NCI-H345 treated with DMSO at 0.1 percent for 48 hours (cell line): ENCODE data around the gene HOXA13.

ENCODE experiments used
- DNase-seq: peaks from one replicate; lab custom pipeline; 2025; ENCODE audit not compliant: unreplicated experiment; lab: John Stamatoyannopoulos, UW

The HOXA13 gene

DNA sequence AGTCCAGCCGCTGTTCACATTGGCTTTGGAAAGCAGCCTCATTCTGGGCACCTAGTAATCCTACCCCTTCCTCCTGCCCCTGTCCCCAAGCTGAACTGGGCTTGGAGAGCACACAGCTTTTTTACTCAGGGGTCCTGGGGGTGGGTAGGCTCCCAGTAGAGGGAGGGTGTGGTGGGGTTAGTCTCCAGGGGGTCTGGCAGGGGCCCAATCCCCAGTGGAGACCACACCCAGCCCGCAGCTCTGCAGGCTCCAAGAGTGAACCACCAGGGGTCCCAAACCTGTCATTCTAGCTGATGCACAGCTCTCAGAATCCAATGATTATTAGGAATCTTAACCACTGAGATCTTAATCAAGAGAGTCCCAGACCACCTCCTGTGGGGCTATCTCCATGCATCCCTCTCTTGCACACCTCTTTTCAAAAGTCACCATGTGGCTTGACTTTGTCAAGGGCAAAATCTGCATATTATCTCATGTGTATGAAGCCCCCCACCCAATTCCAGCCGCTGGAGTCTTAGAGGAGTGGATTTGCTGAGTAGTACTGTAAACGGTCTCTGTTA, 17.5 kb downstream of the HOXA13 start:
- no peak for DNase-seq

- no peak for DNase-seq
These were observed 18.1 kb downstream of the HOXA13 start for GRCh38 chr7:27181795-27182275.

GRCh38 chr7:27180431-27181420, 19.2 kb downstream of the HOXA13 start:
- no peak for DNase-seq

- no peak for DNase-seq
These were observed 20.1 kb downstream of the HOXA13 start for GRCh38 chr7:27179503-27180430.

GRCh38 chr7:27179030-27179429, 20.9 kb downstream of the HOXA13 start:
- no peak for DNase-seq

DNA sequence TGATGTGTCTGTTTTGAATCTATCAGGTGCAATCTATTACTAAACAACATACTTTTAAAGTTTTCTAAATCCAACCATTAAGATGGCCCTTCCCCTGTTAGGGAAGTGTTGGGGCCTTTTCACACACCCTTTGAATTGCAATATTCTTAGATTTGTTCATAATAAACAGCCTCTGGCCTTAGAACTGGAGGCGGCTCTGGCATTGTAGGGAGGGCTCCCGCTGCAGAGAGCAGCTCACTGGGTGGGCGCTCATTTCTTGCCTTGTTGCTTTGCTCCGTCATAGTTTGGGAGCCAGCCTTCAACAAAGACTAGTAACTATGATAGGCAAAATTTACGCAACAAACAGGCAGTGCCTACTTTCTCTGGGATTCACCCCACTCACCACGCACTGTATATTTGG, 21.5 kb downstream of the HOXA13 start:
- no peak for DNase-seq

DNA sequence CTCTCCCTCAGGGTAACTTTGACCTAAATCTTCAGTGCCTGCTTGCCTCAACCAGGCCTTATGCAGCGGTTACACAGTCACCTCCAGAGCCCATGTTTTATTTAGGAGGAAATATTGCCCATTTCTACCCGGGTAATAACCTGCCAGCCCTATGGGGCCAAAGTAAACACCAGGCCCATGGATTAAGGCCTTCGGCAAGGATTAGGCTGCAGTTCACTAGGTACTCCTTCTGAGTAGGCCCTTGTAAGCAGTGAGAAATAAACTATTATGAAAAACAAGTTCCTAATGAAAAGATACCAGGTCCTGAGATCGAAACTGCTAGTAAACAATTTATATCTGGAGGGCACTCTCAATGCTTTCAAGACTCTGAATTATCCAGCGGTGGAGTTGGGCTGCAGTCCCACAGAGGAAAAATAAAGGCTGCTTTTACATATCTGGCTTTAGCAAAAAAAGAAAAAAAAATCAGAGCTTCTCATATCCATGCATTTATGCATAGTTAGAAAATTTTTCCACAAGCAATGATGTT, 22.0 kb downstream of the HOXA13 start:
- DNase-seq = no peak

- DNase-seq = no peak
These were observed 22.7 kb downstream of the HOXA13 start for GRCh38 chr7:27176962-27177794.

GRCh38 chr7:27176524-27176845, 23.4 kb downstream of the HOXA13 start:
- no peak for DNase-seq

DNA sequence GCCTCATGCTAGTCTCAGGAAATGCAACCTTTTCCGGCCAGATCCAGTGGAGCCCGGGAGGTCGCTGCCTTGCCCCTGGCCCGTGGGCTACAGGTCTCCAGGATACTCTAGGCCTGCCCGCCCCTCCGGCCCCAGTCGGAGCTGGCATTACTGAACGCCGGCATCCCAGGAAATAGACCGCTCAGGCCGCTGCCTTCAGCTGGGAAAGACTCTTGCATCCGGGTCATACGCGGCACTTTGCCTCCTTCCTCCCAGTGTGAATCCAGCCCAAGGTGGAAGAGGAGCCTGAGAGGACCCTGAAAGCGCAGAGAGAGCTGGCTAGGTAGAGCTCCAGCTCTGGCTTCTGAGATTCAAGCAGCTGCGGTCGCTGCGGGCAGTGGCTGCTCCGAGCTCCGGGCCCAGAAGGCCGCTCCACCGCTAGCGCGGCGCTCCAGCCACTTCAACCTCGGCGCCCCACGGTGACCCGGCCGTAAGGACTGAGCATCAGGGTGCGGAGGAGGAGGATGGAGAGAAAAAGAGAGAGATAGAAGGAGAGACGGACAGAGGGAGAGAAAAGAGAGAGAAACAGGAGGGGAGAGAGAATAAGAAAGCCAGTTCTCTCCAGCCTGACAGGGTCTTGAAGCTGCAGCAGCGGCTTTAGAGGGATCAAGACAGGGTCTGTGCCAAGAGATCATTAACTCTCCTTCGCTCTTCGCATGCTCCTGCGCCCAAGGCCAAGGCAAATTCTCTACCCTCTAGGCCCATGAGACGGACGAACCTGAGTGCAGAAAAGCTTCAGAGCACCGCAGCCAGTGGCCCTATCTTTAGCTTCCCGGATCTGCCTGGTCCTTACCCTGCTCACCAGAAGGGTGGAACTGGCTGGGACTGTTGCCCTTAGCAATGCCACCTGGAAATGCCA, 24.0 kb downstream of the HOXA13 start:
- DNase-seq = no peak

- no peak for DNase-seq
These were observed 24.8 kb downstream of the HOXA13 start for GRCh38 chr7:27174874-27175625.

DNA sequence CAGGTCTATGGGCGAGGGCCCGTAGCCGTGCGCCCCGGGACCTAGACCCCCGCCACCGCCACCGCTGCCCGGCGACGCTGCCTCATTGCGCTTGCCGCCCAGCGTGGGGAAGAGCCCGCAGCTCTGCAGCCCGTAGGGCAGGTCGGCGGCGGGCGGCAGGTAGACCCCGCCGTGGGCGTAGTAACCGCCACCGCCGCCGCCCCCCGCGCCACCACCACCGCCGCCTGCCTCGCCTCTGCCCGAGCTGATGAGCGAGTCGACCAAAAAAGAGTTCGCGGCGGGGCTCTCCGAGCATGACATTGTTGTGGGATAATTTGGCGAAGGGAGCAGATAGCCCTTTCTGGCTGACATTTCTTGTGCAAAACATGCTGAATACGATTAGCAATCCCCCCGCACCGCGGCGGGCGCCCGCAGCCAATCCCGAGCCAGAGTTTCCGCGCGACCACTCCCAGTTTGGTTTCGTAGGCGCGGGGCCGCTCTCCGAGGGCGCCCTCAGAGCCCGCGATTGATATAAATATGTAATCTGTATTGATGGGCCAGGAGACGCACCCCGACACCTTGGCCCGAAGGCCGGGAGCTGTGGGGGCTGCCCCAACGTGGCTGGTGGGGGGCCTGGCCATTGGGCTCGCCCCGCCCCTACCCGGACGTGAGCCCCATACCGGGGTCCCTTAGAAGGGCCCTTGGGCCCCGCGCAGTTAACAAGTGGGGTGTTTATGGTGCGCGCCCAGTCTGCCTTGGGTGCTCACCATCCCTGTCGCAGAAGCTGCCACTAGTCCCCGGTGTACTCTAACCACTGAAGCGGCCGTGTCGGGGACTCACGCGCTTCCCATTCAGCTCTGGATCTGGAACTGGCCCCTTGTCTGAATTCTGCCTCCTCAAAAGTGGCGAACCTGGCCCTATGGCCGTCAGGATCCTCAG, 25.7 kb downstream of the HOXA13 start, which contains the start of gene HOXA10:
Gene HOXA10, minus strand, starts transcription at position 365 of the 918 bp plus-strand sequence. Its CDS starts 14 bp downstream, at position 351.
- DNase-seq = peak; percentile 22

DNA sequence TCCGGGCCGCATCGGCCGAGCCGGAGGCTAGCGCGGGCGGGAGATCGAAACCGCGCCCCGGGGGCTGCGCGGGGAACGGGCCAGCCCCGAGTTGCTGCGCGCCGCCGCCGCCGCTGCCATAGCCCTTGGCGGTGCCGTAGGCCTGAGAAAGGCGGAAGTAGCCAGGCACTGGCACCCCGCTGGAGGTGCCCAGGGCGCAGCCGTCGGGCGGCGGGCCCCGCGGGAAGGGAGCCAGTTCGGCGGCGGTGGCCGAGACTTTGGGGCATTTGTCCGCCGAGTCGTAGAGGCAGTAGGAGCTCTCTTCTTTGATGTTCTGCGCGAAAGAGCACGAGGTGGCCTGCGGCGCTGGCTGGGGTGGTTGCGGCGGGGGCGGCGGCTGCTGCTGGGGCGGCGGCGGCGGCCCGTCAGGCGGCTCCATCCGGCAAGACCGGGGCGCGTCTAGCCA, 26.4 kb downstream of the HOXA13 start:
- no peak for DNase-seq

- DNase-seq = no peak
These were observed 26.9 kb downstream of the HOXA13 start for GRCh38 chr7:27172823-27173510.

DNA sequence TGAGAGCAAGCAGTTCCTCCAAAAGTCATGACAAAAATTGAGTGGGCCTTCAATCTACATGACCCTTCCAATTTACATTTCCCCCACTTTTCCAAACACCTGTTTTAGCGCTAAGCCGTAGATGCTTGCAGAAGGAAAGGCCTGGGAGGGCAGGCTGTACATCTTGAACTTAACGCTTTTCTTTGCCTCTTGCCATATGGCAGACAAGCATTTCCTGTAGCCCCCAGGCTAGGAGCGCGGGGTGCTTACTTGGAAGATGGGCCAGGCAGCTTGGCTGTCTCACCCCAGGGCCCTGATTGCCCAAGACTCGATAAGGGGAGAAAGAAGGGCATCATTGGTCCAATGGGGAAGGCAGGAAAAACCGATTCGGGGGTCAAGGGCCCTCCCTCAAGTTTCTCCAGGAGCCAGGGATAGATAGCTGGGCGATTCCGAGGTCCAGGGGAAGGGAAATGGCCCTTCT, 27.5 kb downstream of the HOXA13 start:
- DNase-seq = no peak

DNA sequence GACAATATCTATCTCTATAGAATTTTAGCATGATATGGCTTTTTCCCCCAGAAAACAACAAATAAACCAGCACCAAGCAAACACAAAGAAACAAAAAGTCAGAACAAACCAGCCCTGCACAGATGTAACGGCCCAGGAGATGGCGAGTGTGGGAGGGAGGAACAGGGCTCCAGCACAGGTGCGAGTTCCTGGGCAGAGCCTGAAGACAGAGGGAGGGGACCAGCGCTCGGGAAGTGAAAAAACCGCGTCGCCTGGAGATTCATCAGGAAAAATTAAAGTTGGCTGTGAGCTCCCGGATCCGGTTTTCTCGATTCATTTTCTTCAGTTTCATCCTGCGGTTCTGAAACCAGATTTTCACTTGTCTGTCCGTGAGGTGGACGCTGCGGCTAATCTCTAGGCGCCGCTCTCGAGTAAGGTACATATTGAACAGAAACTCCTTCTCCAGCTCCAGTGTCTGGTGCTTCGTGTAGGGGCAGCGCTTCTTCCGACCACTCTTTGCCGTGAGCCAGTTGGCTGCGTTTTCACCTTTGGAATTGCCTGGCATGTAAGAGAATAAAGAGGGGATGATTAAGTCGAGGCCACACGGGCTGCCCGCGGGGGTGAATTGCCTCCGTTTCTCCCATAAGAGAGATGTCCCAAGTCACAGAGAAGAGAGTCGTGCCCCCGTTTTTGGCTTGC, 28.1 kb downstream of the HOXA13 start:
- no peak for DNase-seq
